ENCODE measurements around the gene LYSET. TPM values are rescaled to one million over a fixed set of nuclear protein-coding genes. Genes with fewer than 3 reads are reported as not detected.
"Not testable (repeated sequence)": the region's sequence is repeated elsewhere in the genome, so short reads cannot be mapped to it uniquely, and the experiment has no call there.

Gene LYSET
- 10 to 100 TPM in 2 of 4 donors, 1 to 10 TPM in 1, under 1 TPM in 1; 0.51 to 21.8 (median 14.4) TPM for total RNA-seq

GRCh38 chr14:93184391-93185348, at the start of gene LYSET, which contains the start of gene MOAP1:
Gene LYSET, plus strand, starts transcription at chr14:93185317. Its CDS starts 89 bp downstream, at chr14:93185406.
Gene MOAP1, minus strand, starts transcription at chr14:93184897. Its CDS starts 655 bp downstream, at chr14:93184242.
- Histone ChIP-seq H3K36me3 (no peaks in the 10 kb centered on the region), H3K27ac (peak within 1 kb of the TSS; percentile 88), H3K9me3 (no peaks in the 10 kb centered on the region), H3K4me3 (peak within 1 kb of the TSS; percentile 70 to 95), H3K27me3 (no peaks in the 10 kb centered on the region), H3K4me1 (no peaks in the 10 kb centered on the region)
- peak; percentile 35 to 77 for TF ChIP-seq POLR2A (IDR thresholded peaks at IDR 0.05)
- peak in 2 of 4 experiments; percentile 19 to 29 for TF ChIP-seq CTCF (IDR thresholded peaks at IDR 0.05)
- DNase-seq, result peak; percentile 83 to 84
- intact Hi-C loops (cut with DNase I; ENCODE audit: low total_unique reads), result no loop called here

- intact Hi-C loops (cut with DNase I; ENCODE audit: low total_unique reads), result loop anchor here (5.0 kb wide), 1 partner anchor 183 kb away; no protein-coding TSS in a partner anchor
- no peak for DNase-seq
- Histone ChIP-seq H3K4me1 (no peaks in the 10 kb centered on the region), H3K36me3 (no peaks in the 10 kb centered on the region), H3K9me3 (no peaks in the 10 kb centered on the region), H3K4me3 (no peak overlapping the region), H3K27me3 (no peaks in the 10 kb centered on the region), H3K27ac (no peak overlapping the region)
- TF ChIP-seq POLR2A (IDR thresholded peaks at IDR 0.05) (no peak), CTCF (IDR thresholded peaks at IDR 0.05) (no peak)
Observed at GRCh38 chr14:93135399-93135798, 49.7 kb upstream of the LYSET start.

GRCh38 chr14:93136009-93136408, 49.1 kb upstream of the LYSET start:
- DNase-seq, result no peak
- Histone ChIP-seq H3K4me1 (no peaks in the 10 kb centered on the region), H3K27me3 (no peaks in the 10 kb centered on the region), H3K27ac (no peak overlapping the region), H3K36me3 (no peaks in the 10 kb centered on the region), H3K9me3 (no peaks in the 10 kb centered on the region), H3K4me3 (no peak overlapping the region)
- TF ChIP-seq POLR2A (IDR thresholded peaks at IDR 0.05) (no peak), CTCF (IDR thresholded peaks at IDR 0.05) (no peak)
- intact Hi-C loops (cut with DNase I; ENCODE audit: low total_unique reads), result loop anchor here (5.0 kb wide), 1 partner anchor 184 kb away; no protein-coding TSS in a partner anchor

- H3K9me3 ChIP-seq, DNase-seq, H3K4me1 ChIP-seq, H3K4me3 ChIP-seq, H3K36me3 ChIP-seq, H3K27ac ChIP-seq, H3K27me3 ChIP-seq: not testable (repeated sequence)
- intact Hi-C loops (cut with DNase I; ENCODE audit: low total_unique reads), result loop anchor here (5.0 kb wide), 1 partner anchor 184 kb away; no protein-coding TSS in a partner anchor
Observed at GRCh38 chr14:93136508-93136907, 48.6 kb upstream of the LYSET start.

GRCh38 chr14:93137864-93138263, 47.3 kb upstream of the LYSET start:
- intact Hi-C loops (cut with DNase I; ENCODE audit: low total_unique reads), result loop anchor here (5.0 kb wide), 1 partner anchor 186 kb away; no protein-coding TSS in a partner anchor
- no peaks in the 10 kb centered on the region for H3K9me3 ChIP-seq
- H3K27me3 ChIP-seq, result no peaks in the 10 kb centered on the region
- peak; percentile 29 for DNase-seq
- H3K27ac ChIP-seq, result no peak overlapping the region
- H3K4me1 ChIP-seq, result no peaks in the 10 kb centered on the region
- TF ChIP-seq POLR2A (IDR thresholded peaks at IDR 0.05) (no peak), CTCF (IDR thresholded peaks at IDR 0.05) (no peak)
- H3K4me3 ChIP-seq, result no peak overlapping the region
- no peaks in the 10 kb centered on the region for H3K36me3 ChIP-seq
